Measurements from ENCODE around the gene PDXP. TPM values are rescaled to one million over a fixed set of nuclear protein-coding genes. Genes with fewer than 3 reads are reported as not detected.

The PDXP gene
- total and polyA plus RNA-seq, 8 donors: 8.3 to 13.3 (median 11.3) TPM

DNA sequence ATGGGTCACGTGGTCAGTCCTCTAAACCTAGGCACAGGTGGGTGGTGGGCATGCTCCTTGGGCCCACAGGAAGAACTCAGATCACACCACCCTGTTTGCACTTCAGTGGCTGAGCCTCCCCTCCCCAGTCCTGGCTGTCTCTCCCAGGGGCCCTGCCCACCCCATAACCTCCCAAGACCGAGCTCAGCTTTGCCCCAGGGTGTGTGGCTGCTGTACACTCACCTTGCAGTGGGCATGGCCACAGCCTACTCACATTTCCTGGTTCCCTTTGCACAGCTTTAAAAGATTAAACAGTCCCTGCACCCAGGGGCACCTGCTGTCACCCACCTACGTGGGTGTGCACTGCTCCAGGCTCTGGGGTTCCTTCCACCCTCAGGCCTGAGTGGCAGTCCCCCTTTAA, 52.2 kb downstream of the PDXP start:
- DNase-seq (no peak), ATAC-seq (no peak)
- H3K27me3 ChIP-seq: no peaks in the 10 kb centered on the region
- TF ChIP-seq, protein P1, sequence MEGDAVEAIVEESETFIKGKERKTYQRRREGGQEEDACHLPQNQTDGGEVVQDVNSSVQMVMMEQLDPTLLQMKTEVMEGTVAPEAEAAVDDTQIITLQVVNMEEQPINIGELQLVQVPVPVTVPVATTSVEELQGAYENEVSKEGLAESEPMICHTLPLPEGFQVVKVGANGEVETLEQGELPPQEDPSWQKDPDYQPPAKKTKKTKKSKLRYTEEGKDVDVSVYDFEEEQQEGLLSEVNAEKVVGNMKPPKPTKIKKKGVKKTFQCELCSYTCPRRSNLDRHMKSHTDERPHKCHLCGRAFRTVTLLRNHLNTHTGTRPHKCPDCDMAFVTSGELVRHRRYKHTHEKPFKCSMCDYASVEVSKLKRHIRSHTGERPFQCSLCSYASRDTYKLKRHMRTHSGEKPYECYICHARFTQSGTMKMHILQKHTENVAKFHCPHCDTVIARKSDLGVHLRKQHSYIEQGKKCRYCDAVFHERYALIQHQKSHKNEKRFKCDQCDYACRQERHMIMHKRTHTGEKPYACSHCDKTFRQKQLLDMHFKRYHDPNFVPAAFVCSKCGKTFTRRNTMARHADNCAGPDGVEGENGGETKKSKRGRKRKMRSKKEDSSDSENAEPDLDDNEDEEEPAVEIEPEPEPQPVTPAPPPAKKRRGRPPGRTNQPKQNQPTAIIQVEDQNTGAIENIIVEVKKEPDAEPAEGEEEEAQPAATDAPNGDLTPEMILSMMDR (IDR thresholded peaks at IDR 0.05): no peak
- intact Hi-C loops (cut with DNase I): no loop called here
- peaks cover 0 to 12% of the 10 kb centered on the region in 2 donors for H3K4me1 ChIP-seq
- no peak overlapping the region for H3K4me3 ChIP-seq
- no peak overlapping the region for H3K27ac ChIP-seq
- H3K36me3 ChIP-seq: no peaks in the 10 kb centered on the region
- H3K9me3 ChIP-seq: no peaks in the 10 kb centered on the region

DNA sequence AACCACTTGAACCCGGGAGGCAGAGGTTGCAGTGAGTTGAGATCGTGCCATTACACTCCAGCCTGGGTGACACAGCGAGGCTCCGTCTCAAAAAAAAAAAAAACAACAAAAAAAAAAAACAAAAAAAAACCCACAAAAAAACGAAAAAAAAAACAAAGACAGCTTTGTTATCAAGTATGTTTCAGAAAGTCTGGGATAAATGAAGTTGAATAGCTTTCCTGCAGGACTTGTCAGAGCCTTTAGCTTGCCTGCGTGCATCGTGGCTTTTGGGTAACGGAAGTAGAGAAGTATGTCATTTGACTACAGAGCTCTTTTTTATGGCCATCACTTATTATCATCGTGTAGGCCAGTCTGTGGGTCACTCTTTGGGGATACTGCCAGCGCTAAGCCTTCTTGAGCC, 53.0 kb downstream of the PDXP start:
- ATAC-seq: no peak
- intact Hi-C loops (cut with DNase I): no loop called here
- peaks cover 0 to 12% of the 10 kb centered on the region in 2 donors for H3K4me1 ChIP-seq
- TF ChIP-seq, protein P1 (IDR thresholded peaks at IDR 0.05): no peak
- H3K9me3 ChIP-seq: no peaks in the 10 kb centered on the region
- H3K27me3 ChIP-seq: no peaks in the 10 kb centered on the region
- H3K4me3 ChIP-seq: no peak overlapping the region
- DNase-seq: no peak
- H3K27ac ChIP-seq: no peak overlapping the region
- H3K36me3 ChIP-seq: no peaks in the 10 kb centered on the region

DNA sequence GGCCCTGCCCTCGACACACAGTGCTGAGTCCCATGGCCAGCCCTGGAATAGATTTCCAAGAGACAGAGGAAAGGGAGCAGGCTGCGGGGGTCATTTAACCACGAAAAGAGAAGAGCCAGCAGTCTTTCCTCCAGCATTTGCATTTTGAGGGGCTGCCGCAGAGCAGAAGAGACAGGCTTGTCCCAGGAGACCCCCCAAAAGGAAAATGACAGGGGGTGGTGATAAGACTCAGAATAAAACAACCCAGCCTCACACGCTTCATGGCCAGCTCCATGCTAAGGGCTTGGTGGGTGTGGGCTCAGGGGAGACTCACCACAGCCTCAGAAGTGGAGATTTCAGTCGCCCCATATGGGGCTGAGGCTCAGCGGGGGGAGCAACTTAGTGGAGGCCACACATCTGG, 55.2 kb downstream of the PDXP start:
- ATAC-seq (no peak), DNase-seq (no peak)
- Histone ChIP-seq H3K9me3 (no peaks in the 10 kb centered on the region), H3K4me3 (no peak overlapping the region), H3K4me1 (peaks cover 0 to 7% of the 10 kb centered on the region in 2 donors), H3K36me3 (no peaks in the 10 kb centered on the region), H3K27ac (no peak overlapping the region), H3K27me3 (no peaks in the 10 kb centered on the region)
- TF ChIP-seq, protein P1 (IDR thresholded peaks at IDR 0.05): no peak
- intact Hi-C loops (cut with DNase I): no loop called here

DNA sequence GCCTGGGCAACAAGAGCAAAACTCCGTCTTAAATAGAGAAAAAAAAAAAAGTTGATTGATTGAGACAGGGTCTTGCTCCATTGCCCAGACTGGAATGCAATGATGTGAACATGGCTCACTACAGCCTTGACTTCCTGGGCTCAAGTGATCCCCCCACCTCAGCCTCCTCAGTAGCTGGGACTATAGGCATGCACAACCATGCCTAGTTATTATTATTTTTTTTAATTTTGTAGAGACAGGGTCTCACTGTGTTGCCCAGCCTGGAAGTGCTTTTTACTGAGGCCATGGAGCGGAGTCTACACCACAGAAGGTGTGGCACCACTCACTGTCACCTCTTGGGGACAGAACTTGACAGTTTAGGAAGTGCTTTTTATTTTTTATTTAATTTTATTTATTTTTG, 56.1 kb downstream of the PDXP start:
- no peaks in the 10 kb centered on the region for H3K36me3 ChIP-seq
- H3K27ac ChIP-seq: no peak overlapping the region
- DNase-seq: no peak
- ATAC-seq: no peak
- no peaks in the 10 kb centered on the region for H3K4me1 ChIP-seq
- intact Hi-C loops (cut with DNase I): no loop called here
- TF ChIP-seq, protein P1 (IDR thresholded peaks at IDR 0.05): no peak
- no peak overlapping the region for H3K4me3 ChIP-seq
- no peaks in the 10 kb centered on the region for H3K9me3 ChIP-seq
- H3K27me3 ChIP-seq: no peaks in the 10 kb centered on the region

DNA sequence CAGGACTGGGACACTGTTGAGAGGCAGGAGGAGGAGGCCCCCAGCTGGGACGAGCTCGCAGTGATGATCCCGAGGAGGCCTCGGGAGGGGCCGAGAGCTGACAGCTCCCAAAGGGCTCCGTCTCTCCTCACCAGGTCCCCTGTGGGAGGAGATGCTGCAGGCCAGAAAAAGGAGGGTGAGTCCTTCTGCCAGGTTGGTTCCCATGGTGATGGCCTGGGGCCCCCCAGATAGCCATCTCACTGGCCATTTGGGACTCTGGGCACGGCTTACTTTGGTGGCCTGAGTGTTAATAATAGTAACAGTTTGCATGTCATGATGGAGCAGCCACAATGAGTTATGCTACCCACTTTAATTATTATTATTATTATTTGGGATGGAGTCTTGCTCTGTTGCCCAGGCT, 57.2 kb downstream of the PDXP start:
- intact Hi-C loops (cut with DNase I): no loop called here
- H3K36me3 ChIP-seq: no peaks in the 10 kb centered on the region
- no peaks in the 10 kb centered on the region for H3K27me3 ChIP-seq
- H3K27ac ChIP-seq: no peak overlapping the region
- no peak for DNase-seq
- no peaks in the 10 kb centered on the region for H3K4me1 ChIP-seq
- TF ChIP-seq, protein P1 (IDR thresholded peaks at IDR 0.05): no peak
- H3K9me3 ChIP-seq: no peaks in the 10 kb centered on the region
- no peak for ATAC-seq
- no peak overlapping the region for H3K4me3 ChIP-seq

Other genes with a start within 250 kb of the PDXP start
- gene ELFN2, start 231.2 kb upstream of the PDXP start, total RNA-seq: 1 to 10 TPM; 4.2 to 4.9 TPM
- gene ELFN2, start 231.2 kb upstream of the PDXP start, polyA plus RNA-seq (ENCODE audit: insufficient read length in 6 of 6): 1 to 10 TPM in 4 of 6 donors, under 1 TPM in 2; 0.70 to 2.5 (median 1.2) TPM
- 10 to 100 TPM; 24.4 to 46.4 TPM for gene MFNG, start 172.3 kb upstream of the PDXP start, total RNA-seq
- gene MFNG, start 172.3 kb upstream of the PDXP start, polyA plus RNA-seq (ENCODE audit: insufficient read length in 6 of 6): 10 to 100 TPM; 17.7 to 25.3 (median 21.7) TPM
- 10 to 100 TPM; 10.3 to 13.6 TPM for gene CARD10, start 139.3 kb upstream of the PDXP start, total RNA-seq
- 10 to 100 TPM; 13.4 to 19.7 (median 17.0) TPM for gene CARD10, start 139.3 kb upstream of the PDXP start, polyA plus RNA-seq (ENCODE audit: insufficient read length in 6 of 6)
- 10 to 100 TPM; 74.0 to 84.3 TPM for gene CDC42EP1, start 98.2 kb upstream of the PDXP start, total RNA-seq
- 10 to 100 TPM; 30.8 to 54.7 (median 45.2) TPM for gene CDC42EP1, start 98.2 kb upstream of the PDXP start, polyA plus RNA-seq (ENCODE audit: insufficient read length in 6 of 6)
- under 1 TPM in 1 of 2 donors, not detected in 1; 0.61 TPM for gene LGALS2, start 78.6 kb upstream of the PDXP start, total RNA-seq
- gene LGALS2, start 78.6 kb upstream of the PDXP start, polyA plus RNA-seq (ENCODE audit: insufficient read length in 6 of 6): 1 to 10 TPM; 1.2 to 2.6 (median 1.5) TPM
- 10 to 100 TPM; 53.0 to 64.3 TPM for gene GGA1, start 49.9 kb upstream of the PDXP start, total RNA-seq
- gene GGA1, start 49.9 kb upstream of the PDXP start, polyA plus RNA-seq (ENCODE audit: insufficient read length in 6 of 6): 10 to 100 TPM; 49.6 to 71.2 (median 58.8) TPM
- gene SH3BP1, start 19.1 kb upstream of the PDXP start, total RNA-seq: 10 to 100 TPM; 14.0 to 40.7 TPM
- gene SH3BP1, start 19.1 kb upstream of the PDXP start, polyA plus RNA-seq (ENCODE audit: insufficient read length in 6 of 6): 10 to 100 TPM; 23.4 to 31.5 (median 27.7) TPM
- 100 to 1,000 TPM; 826 to 851 TPM for gene LGALS1, start 16.9 kb downstream of the PDXP start, total RNA-seq
- gene LGALS1, start 16.9 kb downstream of the PDXP start, polyA plus RNA-seq (ENCODE audit: insufficient read length in 6 of 6): 100 to 1,000 TPM; 575 to 923 (median 640) TPM
- gene NOL12, start 27.6 kb downstream of the PDXP start, total RNA-seq: 10 to 100 TPM; 16.2 to 26.3 TPM
- 10 to 100 TPM; 17.1 to 23.7 (median 20.3) TPM for gene NOL12, start 27.6 kb downstream of the PDXP start, polyA plus RNA-seq (ENCODE audit: insufficient read length in 6 of 6)
- 10 to 100 TPM; 70.9 to 84.9 TPM for gene TRIOBP, start 38.3 kb downstream of the PDXP start, total RNA-seq
- gene TRIOBP, start 38.3 kb downstream of the PDXP start, polyA plus RNA-seq (ENCODE audit: insufficient read length in 6 of 6): 10 to 100 TPM; 57.4 to 80.8 (median 67.0) TPM
- gene GCAT, start 149.2 kb downstream of the PDXP start, total RNA-seq: 10 to 100 TPM; 12.6 to 16.7 TPM
- gene GCAT, start 149.2 kb downstream of the PDXP start, polyA plus RNA-seq (ENCODE audit: insufficient read length in 6 of 6): 10 to 100 TPM in 1 of 6 donors, 1 to 10 TPM in 5; 8.1 to 10.9 (median 8.9) TPM
- gene GALR3, start 164.7 kb downstream of the PDXP start, total RNA-seq: not detected
- gene GALR3, start 164.7 kb downstream of the PDXP start, polyA plus RNA-seq (ENCODE audit: insufficient read length in 6 of 6): not detected
- gene ANKRD54, start 185.6 kb downstream of the PDXP start, total RNA-seq: 10 to 100 TPM; 15.2 to 21.9 TPM
- gene ANKRD54, start 185.6 kb downstream of the PDXP start, polyA plus RNA-seq (ENCODE audit: insufficient read length in 6 of 6): 10 to 100 TPM; 16.8 to 23.5 (median 19.2) TPM
- gene EIF3L, start 190.7 kb downstream of the PDXP start, total RNA-seq: 100 to 1,000 TPM; 310 to 378 TPM
- 1,000 to 10,000 TPM; 1,019 to 1,258 (median 1,177) TPM for gene EIF3L, start 190.7 kb downstream of the PDXP start, polyA plus RNA-seq (ENCODE audit: insufficient read length in 6 of 6)
- 10 to 100 TPM; 35.8 to 36.8 TPM for gene MICALL1, start 247.6 kb downstream of the PDXP start, total RNA-seq
- gene MICALL1, start 247.6 kb downstream of the PDXP start, polyA plus RNA-seq (ENCODE audit: insufficient read length in 6 of 6): 10 to 100 TPM; 15.0 to 32.4 (median 22.3) TPM